ENCODE data around the gene EPB41.
"Not testable (repeated sequence)": the region's sequence is repeated elsewhere in the genome, so short reads cannot be mapped to it uniquely, and the experiment has no call there.

- TF ChIP-seq POLR2AphosphoS5 (IDR thresholded peaks at IDR 0.05; ENCODE audit: low read depth, low read length); RCOR1 (IDR thresholded peaks at IDR 0.05; ENCODE audit: low read length); EZH2phosphoT487 (IDR thresholded peaks at IDR 0.05; ENCODE audit: borderline replicate concordance, low read depth); FOXJ3 (CRISPR knock-in tag; IDR thresholded peaks at IDR 0.05); YY1 (IDR thresholded peaks at IDR 0.05; ENCODE audit: low read depth); RAD21 (IDR thresholded peaks at IDR 0.05; ENCODE audit: low read length); GABPA (IDR thresholded peaks at IDR 0.05; ENCODE audit: low read depth); EP300 (IDR thresholded peaks at IDR 0.05; ENCODE audit: borderline replicate concordance in 1 of 2, low read depth in 1 of 2, low read length in 1 of 2); TAF1 (IDR thresholded peaks at IDR 0.05; ENCODE audit: borderline replicate concordance, low read depth, low read length); NFIC (IDR thresholded peaks at IDR 0.05; ENCODE audit: borderline replicate concordance): not testable (repeated sequence)
- TF ChIP-seq, protein P1, sequence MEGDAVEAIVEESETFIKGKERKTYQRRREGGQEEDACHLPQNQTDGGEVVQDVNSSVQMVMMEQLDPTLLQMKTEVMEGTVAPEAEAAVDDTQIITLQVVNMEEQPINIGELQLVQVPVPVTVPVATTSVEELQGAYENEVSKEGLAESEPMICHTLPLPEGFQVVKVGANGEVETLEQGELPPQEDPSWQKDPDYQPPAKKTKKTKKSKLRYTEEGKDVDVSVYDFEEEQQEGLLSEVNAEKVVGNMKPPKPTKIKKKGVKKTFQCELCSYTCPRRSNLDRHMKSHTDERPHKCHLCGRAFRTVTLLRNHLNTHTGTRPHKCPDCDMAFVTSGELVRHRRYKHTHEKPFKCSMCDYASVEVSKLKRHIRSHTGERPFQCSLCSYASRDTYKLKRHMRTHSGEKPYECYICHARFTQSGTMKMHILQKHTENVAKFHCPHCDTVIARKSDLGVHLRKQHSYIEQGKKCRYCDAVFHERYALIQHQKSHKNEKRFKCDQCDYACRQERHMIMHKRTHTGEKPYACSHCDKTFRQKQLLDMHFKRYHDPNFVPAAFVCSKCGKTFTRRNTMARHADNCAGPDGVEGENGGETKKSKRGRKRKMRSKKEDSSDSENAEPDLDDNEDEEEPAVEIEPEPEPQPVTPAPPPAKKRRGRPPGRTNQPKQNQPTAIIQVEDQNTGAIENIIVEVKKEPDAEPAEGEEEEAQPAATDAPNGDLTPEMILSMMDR (IDR thresholded peaks at IDR 0.05) = not testable (repeated sequence)
- TF ChIP-seq, protein P2, sequence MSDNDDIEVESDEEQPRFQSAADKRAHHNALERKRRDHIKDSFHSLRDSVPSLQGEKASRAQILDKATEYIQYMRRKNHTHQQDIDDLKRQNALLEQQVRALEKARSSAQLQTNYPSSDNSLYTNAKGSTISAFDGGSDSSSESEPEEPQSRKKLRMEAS (IDR thresholded peaks at IDR 0.05; ENCODE audit: low read depth) = not testable (repeated sequence)
- TF ChIP-seq, protein P3, sequence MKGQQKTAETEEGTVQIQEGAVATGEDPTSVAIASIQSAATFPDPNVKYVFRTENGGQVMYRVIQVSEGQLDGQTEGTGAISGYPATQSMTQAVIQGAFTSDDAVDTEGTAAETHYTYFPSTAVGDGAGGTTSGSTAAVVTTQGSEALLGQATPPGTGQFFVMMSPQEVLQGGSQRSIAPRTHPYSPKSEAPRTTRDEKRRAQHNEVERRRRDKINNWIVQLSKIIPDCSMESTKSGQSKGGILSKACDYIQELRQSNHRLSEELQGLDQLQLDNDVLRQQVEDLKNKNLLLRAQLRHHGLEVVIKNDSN (IDR thresholded peaks at IDR 0.05; ENCODE audit: borderline replicate concordance, low read depth) = not testable (repeated sequence)
Observed at GRCh38 chr1:29045663-29046062, 131.3 kb downstream of the EPB41 start.

Measured in SK-N-SH (cell line).